HepG2 (cell line): ENCODE measurements around the gene NUDT3. TPM values are rescaled to one million over a fixed set of nuclear protein-coding genes. Genes with fewer than 3 reads are reported as not detected.

Experiments used
- CAMTA2 ChIP-seq: sonication (generic); formaldehyde crosslinking; IDR thresholded peaks from 2 replicates; pipeline ENCODE4 v1.4.0; 2020; ENCODE audit warnings: mild to moderate bottlenecking, missing genetic modification reagents, borderline replicate concordance
- ETV5 ChIP-seq: IDR thresholded peaks from 2 replicates; pipeline ENCODE4 v1.6.1; 2018; ENCODE audit warnings: missing biosample characterization, missing genetic modification reagents, inconsistent platforms, borderline replicate concordance
- JDP2 ChIP-seq: sonication (generic); formaldehyde crosslinking; IDR thresholded peaks from 2 replicates; pipeline ENCODE4 v1.8.1; 2022; ENCODE audit warnings: missing genetic modification reagents, borderline replicate concordance
- MAFK ChIP-seq, 2 experiments: IDR thresholded peaks in 1 of 2; conservative IDR thresholded peaks in 1 of 2; 2 replicates each; pipeline ENCODE4 v1.6.1; 2011; ENCODE audit warnings: improper control_type of control experiment in 2 of 2, low read length in 2 of 2
- MATR3 ChIP-seq: sonication (generic); formaldehyde crosslinking; IDR thresholded peaks from 2 replicates; pipeline ENCODE4 v1.4.0; 2020; ENCODE audit warnings: missing genetic modification reagents
- PHB2 ChIP-seq: fragments of 450-650 bp; IDR thresholded peaks from 2 replicates; pipeline ENCODE4 v1.6.1; 2018; ENCODE audit not compliant: partially characterized antibody
- POLR2A ChIP-seq, 2 experiments: IDR thresholded peaks; 2 replicates each; pipeline ENCODE4 v1.6.1; 2011; ENCODE audit warnings: low read depth in 2 of 2, low read length in 2 of 2, mild to moderate bottlenecking in 1 of 2, moderate library complexity in 1 of 2; ENCODE audit not compliant: insufficient read depth in 1 of 2
- SIN3B ChIP-seq: fragments of 150-350 bp; IDR thresholded peaks from 2 replicates; pipeline ENCODE4 v1.6.1; 2014; ENCODE audit warnings: low read length
- SMARCE1 ChIP-seq: fragments of 450-650 bp; IDR thresholded peaks from 2 replicates; pipeline ENCODE4 v1.6.1; 2017; ENCODE audit warnings: borderline replicate concordance
- ZBTB3 ChIP-seq: sonication (generic); formaldehyde crosslinking; IDR thresholded peaks from 2 replicates; pipeline ENCODE4 v1.4.0; 2020; ENCODE audit warnings: low read depth, mild to moderate bottlenecking, moderate library complexity, missing genetic modification reagents, borderline replicate concordance
- ZFP90 ChIP-seq: sonication (generic); formaldehyde crosslinking; IDR thresholded peaks from 2 replicates; pipeline ENCODE4 v1.8.0; 2022; ENCODE audit warnings: missing genetic modification reagents, mild to moderate bottlenecking, inconsistent platforms, borderline replicate concordance
- ZNF33B ChIP-seq: sonication (generic); formaldehyde crosslinking; IDR thresholded peaks from 2 replicates; pipeline ENCODE4 v1.5.1; 2020; ENCODE audit warnings: mild to moderate bottlenecking, missing genetic modification reagents
- polyA plus RNA-seq, 8 experiments: library from polyadenylated mRNA; depleted of rRNA in 3 of 8; stranded (reverse) in 7 of 8; unstranded in 1 of 8; fragments of >200 nt; fragmentation: Illumina TruSeq in 4 of 8; extraction: Trizol in 4 of 8; gene quantifications; 2 replicates each; pipeline versions ENCODE4 v1.2.1 to v1.2.3, GENCODE V29; 2011 to 2016; ENCODE audit warnings: low read depth in 4 of 8, missing spikeins in 1 of 8, mixed read lengths in 1 of 8; ENCODE audit not compliant: insufficient read depth in 1 of 8
- total RNA-seq, 5 experiments: library from RNA; depleted of rRNA; stranded (reverse); fragments of >200 nt; fragmentation: Illumina TruSeq; extraction: Trizol; gene quantifications; 2 replicates each; pipeline ENCODE4 v1.2.3, GENCODE V29; 2016; ENCODE audit warnings: low read depth in 1 of 5
- TF ChIP-seq, protein P1 (sequence below), 2 experiments: fragments of 450-650 bp in 1 of 2; sonication (generic) in 1 of 2; formaldehyde crosslinking in 1 of 2; IDR thresholded peaks; 2 replicates each; pipeline versions ENCODE4 v1.6.1 to v1.8.0; 2016 to 2022; ENCODE audit warnings: antibody characterized with exemption in 1 of 2, mild to moderate bottlenecking in 1 of 2, missing genetic modification reagents in 1 of 2
- TF ChIP-seq, protein P2 (sequence below): IDR thresholded peaks from 2 replicates; pipeline ENCODE4 v1.6.1; 2018; ENCODE audit warnings: missing genetic modification reagents, mild to moderate bottlenecking, missing compliant biosample characterization
- TF ChIP-seq, protein P3 (sequence below): sonication (generic); formaldehyde crosslinking; IDR thresholded peaks from 2 replicates; pipeline ENCODE4 v1.4.0; 2020; ENCODE audit warnings: low read depth, mild to moderate bottlenecking, missing genetic modification reagents
- TF ChIP-seq, protein P4 (sequence below): sonication (generic); formaldehyde crosslinking; IDR thresholded peaks from 2 replicates; pipeline ENCODE4 v1.8.0; 2022; ENCODE audit warnings: mild to moderate bottlenecking, missing genetic modification reagents; ENCODE audit not compliant: insufficient replicate concordance

Gene NUDT3
- total and polyA plus RNA-seq, 2 of the 13 experiments (the other 11 are each of a cell fraction or from before 2014, with no cell fraction given): 20.2 to 20.6 TPM

DNA sequence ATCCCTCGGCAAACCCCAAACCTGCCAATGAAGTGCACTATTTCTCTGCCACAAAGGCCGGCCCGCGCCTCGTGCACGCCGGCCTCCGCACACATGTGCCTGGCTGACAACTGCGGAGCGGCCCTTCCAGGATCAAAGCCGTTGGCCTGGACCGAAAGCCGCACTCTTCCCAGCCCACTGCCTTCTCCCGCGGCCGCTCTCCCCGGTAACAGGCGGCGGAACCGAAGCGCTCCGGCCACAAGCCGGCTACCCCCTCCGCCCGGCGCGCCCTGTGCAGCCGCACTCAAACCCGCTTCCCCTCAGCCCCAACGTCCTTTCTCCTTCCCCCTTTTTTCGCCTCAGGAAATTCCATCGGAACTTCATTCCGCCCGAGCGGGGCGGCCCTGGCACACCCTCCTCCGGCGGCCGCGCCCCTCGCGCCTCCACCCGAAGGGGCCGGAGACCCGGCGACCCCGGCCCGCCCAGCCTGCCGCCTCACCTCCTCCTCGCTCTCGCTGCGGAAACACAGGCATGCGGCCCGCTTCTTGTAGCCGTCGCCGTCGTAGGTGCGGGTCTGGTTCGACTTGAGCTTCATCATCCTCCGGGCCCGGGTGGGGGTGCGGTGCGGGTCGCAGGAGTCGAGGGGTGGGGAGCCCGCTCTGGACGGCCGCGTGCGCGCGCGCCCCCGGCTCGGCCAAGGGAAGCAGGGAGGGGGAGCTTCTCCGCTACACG, 528 bp downstream of the NUDT3 start (continued):
- TF ChIP-seq ZFP90 (CRISPR knock-in tag) (peak; percentile 34; the same call in 1 of the 2 replicates), ZNF33B (no peak; the same call in 1 of the 2 replicates), CAMTA2 (CRISPR knock-in tag) (no peak; the same call in 1 of the 2 replicates), MATR3 (CRISPR knock-in tag) (no peak), SIN3B (no peak), PHB2 (no peak), MAFK (conservative IDR thresholded peaks at IDR 0.05 in 1 of 2, IDR thresholded peaks at IDR 0.05 in 1 of 2; ENCODE audit: low read length in 2 of 2) (no peak), POLR2A (IDR thresholded peaks at IDR 0.05; ENCODE audit: insufficient read depth in 1 of 2, low read depth in 2 of 2, low read length in 2 of 2) (peak; percentile 48 to 66; a peak in 2 of 4 replicates), ETV5 (no peak), JDP2 (no peak), SMARCE1 (no peak), ZBTB3 (CRISPR knock-in tag) (no peak)
- TF ChIP-seq, protein P1, sequence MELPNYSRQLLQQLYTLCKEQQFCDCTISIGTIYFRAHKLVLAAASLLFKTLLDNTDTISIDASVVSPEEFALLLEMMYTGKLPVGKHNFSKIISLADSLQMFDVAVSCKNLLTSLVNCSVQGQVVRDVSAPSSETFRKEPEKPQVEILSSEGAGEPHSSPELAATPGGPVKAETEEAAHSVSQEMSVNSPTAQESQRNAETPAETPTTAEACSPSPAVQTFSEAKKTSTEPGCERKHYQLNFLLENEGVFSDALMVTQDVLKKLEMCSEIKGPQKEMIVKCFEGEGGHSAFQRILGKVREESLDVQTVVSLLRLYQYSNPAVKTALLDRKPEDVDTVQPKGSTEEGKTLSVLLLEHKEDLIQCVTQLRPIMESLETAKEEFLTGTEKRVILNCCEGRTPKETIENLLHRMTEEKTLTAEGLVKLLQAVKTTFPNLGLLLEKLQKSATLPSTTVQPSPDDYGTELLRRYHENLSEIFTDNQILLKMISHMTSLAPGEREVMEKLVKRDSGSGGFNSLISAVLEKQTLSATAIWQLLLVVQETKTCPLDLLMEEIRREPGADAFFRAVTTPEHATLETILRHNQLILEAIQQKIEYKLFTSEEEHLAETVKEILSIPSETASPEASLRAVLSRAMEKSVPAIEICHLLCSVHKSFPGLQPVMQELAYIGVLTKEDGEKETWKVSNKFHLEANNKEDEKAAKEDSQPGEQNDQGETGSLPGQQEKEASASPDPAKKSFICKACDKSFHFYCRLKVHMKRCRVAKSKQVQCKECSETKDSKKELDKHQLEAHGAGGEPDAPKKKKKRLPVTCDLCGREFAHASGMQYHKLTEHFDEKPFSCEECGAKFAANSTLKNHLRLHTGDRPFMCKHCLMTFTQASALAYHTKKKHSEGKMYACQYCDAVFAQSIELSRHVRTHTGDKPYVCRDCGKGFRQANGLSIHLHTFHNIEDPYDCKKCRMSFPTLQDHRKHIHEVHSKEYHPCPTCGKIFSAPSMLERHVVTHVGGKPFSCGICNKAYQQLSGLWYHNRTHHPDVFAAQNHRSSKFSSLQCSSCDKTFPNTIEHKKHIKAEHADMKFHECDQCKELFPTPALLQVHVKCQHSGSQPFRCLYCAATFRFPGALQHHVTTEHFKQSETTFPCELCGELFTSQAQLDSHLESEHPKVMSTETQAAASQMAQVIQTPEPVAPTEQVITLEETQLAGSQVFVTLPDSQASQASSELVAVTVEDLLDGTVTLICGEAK (IDR thresholded peaks at IDR 0.05): no peak
- TF ChIP-seq, protein P1 (CRISPR knock-in tag; IDR thresholded peaks at IDR 0.05): peak; percentile 49; the same call in 1 of the 2 replicates
- TF ChIP-seq, protein P2, sequence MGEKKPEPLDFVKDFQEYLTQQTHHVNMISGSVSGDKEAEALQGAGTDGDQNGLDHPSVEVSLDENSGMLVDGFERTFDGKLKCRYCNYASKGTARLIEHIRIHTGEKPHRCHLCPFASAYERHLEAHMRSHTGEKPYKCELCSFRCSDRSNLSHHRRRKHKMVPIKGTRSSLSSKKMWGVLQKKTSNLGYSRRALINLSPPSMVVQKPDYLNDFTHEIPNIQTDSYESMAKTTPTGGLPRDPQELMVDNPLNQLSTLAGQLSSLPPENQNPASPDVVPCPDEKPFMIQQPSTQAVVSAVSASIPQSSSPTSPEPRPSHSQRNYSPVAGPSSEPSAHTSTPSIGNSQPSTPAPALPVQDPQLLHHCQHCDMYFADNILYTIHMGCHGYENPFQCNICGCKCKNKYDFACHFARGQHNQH (CRISPR knock-in tag): peak; percentile 46
- TF ChIP-seq, protein P3, sequence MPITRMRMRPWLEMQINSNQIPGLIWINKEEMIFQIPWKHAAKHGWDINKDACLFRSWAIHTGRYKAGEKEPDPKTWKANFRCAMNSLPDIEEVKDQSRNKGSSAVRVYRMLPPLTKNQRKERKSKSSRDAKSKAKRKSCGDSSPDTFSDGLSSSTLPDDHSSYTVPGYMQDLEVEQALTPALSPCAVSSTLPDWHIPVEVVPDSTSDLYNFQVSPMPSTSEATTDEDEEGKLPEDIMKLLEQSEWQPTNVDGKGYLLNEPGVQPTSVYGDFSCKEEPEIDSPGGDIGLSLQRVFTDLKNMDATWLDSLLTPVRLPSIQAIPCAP (CRISPR knock-in tag): no peak; the same call in 1 of the 2 replicates
- TF ChIP-seq, protein P4, sequence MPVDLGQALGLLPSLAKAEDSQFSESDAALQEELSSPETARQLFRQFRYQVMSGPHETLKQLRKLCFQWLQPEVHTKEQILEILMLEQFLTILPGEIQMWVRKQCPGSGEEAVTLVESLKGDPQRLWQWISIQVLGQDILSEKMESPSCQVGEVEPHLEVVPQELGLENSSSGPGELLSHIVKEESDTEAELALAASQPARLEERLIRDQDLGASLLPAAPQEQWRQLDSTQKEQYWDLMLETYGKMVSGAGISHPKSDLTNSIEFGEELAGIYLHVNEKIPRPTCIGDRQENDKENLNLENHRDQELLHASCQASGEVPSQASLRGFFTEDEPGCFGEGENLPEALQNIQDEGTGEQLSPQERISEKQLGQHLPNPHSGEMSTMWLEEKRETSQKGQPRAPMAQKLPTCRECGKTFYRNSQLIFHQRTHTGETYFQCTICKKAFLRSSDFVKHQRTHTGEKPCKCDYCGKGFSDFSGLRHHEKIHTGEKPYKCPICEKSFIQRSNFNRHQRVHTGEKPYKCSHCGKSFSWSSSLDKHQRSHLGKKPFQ: no peak
